ENCODE results near the gene FARS2. TPM values are rescaled to one million over a fixed set of nuclear protein-coding genes. Genes with fewer than 3 reads are reported as not detected.

FARS2 gene
- 33.6 TPM for total RNA-seq

DNA sequence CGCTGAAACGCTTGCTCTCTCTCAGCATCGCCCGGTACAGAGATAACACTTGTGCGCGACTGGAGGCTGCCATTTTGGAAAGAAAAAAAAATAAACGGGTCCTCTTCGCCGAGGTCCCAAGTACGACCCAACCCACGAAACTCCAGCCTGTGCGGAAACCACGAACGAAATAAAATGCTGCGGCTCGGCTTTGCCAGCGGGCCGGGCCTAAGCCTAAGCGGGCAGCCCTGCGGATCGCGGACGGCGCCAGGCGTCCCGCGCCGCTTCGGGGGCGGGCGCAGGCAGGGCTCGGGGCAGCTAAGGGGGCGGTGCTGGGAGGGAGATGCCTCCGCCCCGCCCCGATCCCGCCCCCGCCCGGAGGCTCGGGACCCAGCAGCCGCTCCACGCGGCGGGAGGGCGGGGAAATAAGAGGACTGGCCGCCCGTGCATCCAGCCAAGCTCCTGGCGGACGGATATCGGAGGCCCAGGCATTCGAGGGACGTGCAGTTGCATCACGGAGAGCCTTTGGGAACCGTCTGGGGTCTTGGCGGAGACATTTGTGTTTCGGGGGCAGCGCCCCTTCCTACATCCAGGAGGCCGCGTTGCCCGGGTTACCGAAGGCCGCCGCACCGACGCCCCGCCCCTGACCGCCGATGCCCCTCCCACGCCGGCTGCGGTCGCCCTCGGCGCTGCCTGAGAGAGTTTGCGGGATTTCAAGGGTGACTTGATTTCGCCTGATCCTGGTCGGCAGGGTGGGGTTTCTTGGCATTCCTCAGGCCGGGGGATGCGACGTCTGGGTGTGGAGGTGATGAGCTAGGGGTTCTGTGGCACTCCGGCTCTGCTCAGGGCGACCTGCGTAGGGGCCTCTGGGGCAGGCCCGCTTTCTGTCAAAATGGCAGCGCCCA, at the start of gene FARS2, which contains the start of gene LYRM4:
FARS2 (plus strand) TSS at position 853 of the 884 bp plus-strand sequence.
LYRM4 (minus strand) TSS at position 290 of the 884 bp plus-strand sequence; CDS start at position 73, 217 bp downstream.

Other genes with a start within 250 kb of the FARS2 start
- gene PPP1R3G, start 176.2 kb upstream of the FARS2 start, total RNA-seq: 2.8 TPM
- gene LYRM4, start 563 bp upstream of the FARS2 start, total RNA-seq: 25.1 TPM

Measured in camera-type eye (tissue), 1 donor.